ENCODE data around the gene BDKRB1.

BDKRB1 gene

DNA sequence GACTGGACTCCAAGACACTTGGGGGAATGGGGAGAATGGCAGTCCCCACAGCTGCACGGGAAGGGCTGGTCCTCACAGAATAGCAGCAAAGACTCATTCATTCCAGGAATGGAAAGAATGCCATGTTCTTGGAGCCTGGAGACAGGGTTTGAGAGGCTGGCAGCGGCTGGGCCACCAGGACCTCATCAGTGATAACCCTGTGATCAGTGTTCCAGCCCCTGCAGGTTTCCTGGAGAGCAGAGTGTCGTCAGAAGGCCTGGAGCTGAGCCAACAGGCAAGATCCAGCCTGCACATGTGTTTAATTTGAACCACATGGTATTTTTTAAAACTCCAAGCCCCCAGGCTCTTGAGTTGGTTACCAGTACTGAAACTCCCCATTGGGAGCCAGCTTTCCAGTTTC lies 11.3 kb downstream of the BDKRB1 start:
- Histone ChIP-seq H3K4me1 (ENCODE audit: control insufficient read depth, insufficient read depth, low read length) (peaks cover 16% of the 10 kb centered on the region), H3K27me3 (ENCODE audit: control insufficient read depth, insufficient read depth, low read length) (no peaks in the 10 kb centered on the region), H3K9ac (ENCODE audit: low read length) (no peak overlapping the region), H3K27ac (ENCODE audit: low read depth, low read length) (no peak overlapping the region), H3K4me3 (ENCODE audit: low read length) (no peak overlapping the region), H3K36me3 (ENCODE audit: control insufficient read depth, insufficient read depth, low read length) (no peaks in the 10 kb centered on the region)

DNA sequence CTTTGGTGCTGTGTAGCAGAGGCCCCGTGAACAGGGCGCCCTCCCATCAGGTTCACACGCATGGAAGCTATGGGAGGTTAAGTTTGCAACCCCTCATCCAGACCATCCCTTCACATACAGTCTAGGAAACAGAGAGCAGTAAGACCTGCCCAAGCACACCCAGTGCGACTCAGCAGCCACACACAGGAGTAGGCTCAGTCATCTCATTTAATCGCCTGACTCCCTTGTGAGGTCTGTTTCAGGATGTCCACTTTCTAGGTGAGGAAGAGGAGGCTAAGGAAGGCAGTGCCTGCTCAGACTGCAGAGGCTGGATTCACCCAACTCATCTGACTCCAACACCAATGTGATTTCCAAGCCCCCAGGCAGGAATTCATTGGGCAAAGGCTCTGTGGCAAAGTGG lies 11.9 kb downstream of the BDKRB1 start:
- H3K27me3 ChIP-seq (ENCODE audit: control insufficient read depth, insufficient read depth, low read length): no peaks in the 10 kb centered on the region
- no peaks in the 10 kb centered on the region for H3K36me3 ChIP-seq (ENCODE audit: control insufficient read depth, insufficient read depth, low read length)
- no peak overlapping the region for H3K27ac ChIP-seq (ENCODE audit: low read depth, low read length)
- no peak overlapping the region for H3K9ac ChIP-seq (ENCODE audit: low read length)
- H3K4me3 ChIP-seq (ENCODE audit: low read length): no peak overlapping the region
- H3K4me1 ChIP-seq (ENCODE audit: control insufficient read depth, insufficient read depth, low read length): peaks cover 16% of the 10 kb centered on the region

DNA sequence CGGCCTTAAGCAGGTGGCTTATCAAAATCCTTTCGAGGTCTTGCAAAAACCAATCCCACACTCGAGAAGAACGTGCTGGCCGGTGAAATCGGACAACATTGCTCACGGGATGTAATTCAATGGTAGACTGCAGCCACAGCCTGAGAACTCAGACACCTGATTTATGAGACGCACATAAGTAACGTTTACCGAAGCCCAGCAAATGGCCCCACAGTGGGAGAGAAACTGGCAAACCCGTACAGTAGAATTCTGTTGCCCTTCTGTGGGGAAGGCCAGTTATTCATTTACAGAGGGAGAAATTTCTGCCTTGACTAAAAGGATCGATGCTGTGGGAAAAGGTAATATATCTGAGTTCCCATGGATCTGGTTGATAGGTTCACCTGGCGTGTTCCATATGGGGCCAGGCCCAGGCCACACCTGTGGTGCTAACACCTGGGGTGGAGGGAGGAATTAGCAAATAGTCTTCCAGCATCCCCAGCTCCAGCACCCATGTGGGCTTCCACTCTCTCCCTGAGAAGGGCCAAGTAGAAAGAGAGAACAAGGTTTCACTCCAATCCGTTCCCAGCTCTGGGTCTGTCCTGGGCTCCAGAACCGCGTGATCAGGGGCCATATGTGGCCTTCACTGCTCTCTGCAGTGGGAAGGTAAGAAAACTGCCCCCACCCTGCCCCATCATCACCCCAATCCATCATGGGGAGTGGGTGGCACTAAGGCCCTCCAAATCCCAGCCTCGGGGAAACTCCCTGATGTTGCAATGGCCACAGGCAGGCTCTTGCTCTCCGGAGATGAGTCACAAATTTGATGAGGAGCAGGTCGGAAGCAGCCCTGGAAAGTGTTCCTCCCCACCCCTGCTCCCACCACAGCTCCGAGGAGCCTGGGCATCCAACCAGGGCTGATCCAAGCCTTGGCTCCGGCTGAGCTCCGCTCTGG lies 12.7 kb downstream of the BDKRB1 start:
- Histone ChIP-seq H3K36me3 (ENCODE audit: control insufficient read depth, insufficient read depth, low read length) (no peaks in the 10 kb centered on the region), H3K27me3 (ENCODE audit: control insufficient read depth, insufficient read depth, low read length) (no peaks in the 10 kb centered on the region), H3K27ac (ENCODE audit: low read depth, low read length) (peak overlapping the region; percentile 74), H3K9ac (ENCODE audit: low read length) (no peak overlapping the region), H3K4me3 (ENCODE audit: low read length) (no peak overlapping the region), H3K4me1 (ENCODE audit: control insufficient read depth, insufficient read depth, low read length) (peaks cover 16% of the 10 kb centered on the region)

GRCh38 chr14:96269359-96269710 lies 13.3 kb downstream of the BDKRB1 start:
- Histone ChIP-seq H3K27ac (ENCODE audit: low read depth, low read length) (peak overlapping the region; percentile 4), H3K4me1 (ENCODE audit: control insufficient read depth, insufficient read depth, low read length) (peaks cover 16% of the 10 kb centered on the region), H3K36me3 (ENCODE audit: control insufficient read depth, insufficient read depth, low read length) (no peaks in the 10 kb centered on the region), H3K27me3 (ENCODE audit: control insufficient read depth, insufficient read depth, low read length) (no peaks in the 10 kb centered on the region), H3K9ac (ENCODE audit: low read length) (no peak overlapping the region), H3K4me3 (ENCODE audit: low read length) (no peak overlapping the region)

DNA sequence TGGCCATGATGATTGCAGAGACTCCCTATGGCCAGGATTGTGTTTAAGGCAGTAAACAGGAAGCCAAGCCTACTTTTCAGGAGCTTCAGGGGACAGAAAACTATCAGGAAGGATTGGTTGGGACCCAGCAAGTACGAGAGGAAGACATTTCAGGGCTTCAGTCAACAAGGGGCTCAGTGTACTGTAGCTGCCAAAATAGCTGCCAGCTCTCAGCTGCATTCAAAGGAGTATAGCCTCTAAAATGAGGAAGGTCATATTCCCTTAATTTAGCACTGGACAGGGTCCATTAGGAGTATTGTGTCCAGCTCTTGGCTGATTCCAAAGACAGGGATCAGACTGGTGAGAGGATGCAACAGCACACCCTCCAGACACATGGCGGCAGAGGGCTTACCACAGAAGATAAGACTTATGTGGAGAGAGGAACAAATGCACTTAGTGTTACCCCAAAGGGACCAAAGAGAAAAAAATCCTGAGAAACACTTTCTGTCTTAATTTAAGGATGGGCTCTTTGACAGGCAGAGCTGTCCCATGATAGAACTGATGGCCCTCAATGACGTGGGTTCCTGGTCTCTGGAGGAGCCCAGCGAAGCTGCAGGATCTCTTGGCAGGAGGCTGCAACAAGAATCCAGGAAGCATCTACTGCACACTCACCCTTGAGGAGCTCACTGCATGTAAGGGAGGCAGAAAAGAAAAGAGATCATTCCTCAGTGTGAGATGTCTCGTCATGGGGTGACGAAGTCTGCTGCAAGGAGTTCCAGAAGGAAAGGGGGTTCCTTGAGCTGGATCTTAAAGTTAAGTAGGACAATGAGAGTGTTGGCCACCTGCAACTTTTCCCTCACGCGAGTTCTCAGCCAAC lies 14.8 kb downstream of the BDKRB1 start:
- no peak overlapping the region for H3K9ac ChIP-seq (ENCODE audit: low read length)
- H3K4me1 ChIP-seq (ENCODE audit: control insufficient read depth, insufficient read depth, low read length): peaks cover 22% of the 10 kb centered on the region
- H3K27me3 ChIP-seq (ENCODE audit: control insufficient read depth, insufficient read depth, low read length): no peaks in the 10 kb centered on the region
- H3K4me3 ChIP-seq (ENCODE audit: low read length): no peak overlapping the region
- no peak overlapping the region for H3K27ac ChIP-seq (ENCODE audit: low read depth, low read length)
- no peaks in the 10 kb centered on the region for H3K36me3 ChIP-seq (ENCODE audit: control insufficient read depth, insufficient read depth, low read length)

DNA sequence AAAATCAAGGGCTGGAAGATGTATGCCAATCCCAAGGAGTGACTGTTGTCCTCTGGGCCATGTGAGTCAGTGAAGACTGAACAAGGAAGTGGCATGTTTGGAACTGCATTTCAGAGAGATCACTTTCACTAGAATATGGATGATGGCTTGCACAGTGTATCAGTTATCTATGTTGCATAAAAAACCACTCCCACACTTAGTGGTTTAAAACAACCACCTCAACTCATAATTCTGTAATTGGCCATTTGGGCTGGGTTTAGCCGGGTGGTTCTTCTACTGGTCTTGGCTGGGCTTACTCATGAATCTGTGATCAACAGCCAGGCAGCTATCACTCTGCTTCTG lies 15.4 kb downstream of the BDKRB1 start:
- Histone ChIP-seq H3K4me3 (ENCODE audit: low read length) (no peak overlapping the region), H3K27ac (ENCODE audit: low read depth, low read length) (no peak overlapping the region), H3K9ac (ENCODE audit: low read length) (no peak overlapping the region), H3K27me3 (ENCODE audit: control insufficient read depth, insufficient read depth, low read length) (no peaks in the 10 kb centered on the region), H3K4me1 (ENCODE audit: control insufficient read depth, insufficient read depth, low read length) (peaks cover 24% of the 10 kb centered on the region), H3K36me3 (ENCODE audit: control insufficient read depth, insufficient read depth, low read length) (no peaks in the 10 kb centered on the region)

DNA sequence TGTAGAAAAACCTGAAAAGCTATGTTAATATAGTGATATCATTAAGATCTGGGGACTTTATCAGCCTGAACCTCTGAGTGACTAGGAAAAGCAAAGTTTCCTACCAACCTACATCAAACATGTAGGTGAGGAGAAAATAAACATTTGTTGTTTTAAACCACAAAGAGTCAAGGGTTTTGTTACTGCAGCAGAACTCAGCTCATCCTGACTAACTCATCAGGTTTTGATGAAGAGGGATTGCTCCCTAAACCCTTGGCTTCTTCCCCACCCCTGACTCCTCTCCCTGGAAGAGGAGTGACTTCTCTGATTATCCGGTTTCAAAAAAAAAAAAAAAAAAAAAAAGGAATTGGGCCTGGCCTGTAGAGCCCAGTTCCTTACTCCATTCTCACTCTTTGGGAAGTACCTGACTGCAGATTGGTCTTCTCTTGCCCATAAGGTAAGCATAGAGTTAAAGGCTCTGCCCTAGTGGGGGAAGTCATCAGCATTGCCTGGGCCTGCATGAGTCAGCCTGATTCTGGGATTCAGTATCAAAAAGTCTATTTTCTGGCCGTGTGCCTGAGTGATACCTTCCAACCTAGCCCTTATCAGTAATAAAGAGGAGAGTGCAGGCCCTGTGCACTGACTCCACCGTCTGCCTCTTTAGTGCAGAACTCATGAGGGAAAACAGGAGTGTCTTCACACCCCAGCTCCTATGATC lies 16.9 kb downstream of the BDKRB1 start:
- no peak overlapping the region for H3K27ac ChIP-seq (ENCODE audit: low read depth, low read length)
- no peak overlapping the region for H3K9ac ChIP-seq (ENCODE audit: low read length)
- H3K4me3 ChIP-seq (ENCODE audit: low read length): no peak overlapping the region
- H3K27me3 ChIP-seq (ENCODE audit: control insufficient read depth, insufficient read depth, low read length): no peaks in the 10 kb centered on the region
- no peaks in the 10 kb centered on the region for H3K36me3 ChIP-seq (ENCODE audit: control insufficient read depth, insufficient read depth, low read length)
- peaks cover 24% of the 10 kb centered on the region for H3K4me1 ChIP-seq (ENCODE audit: control insufficient read depth, insufficient read depth, low read length)

DNA sequence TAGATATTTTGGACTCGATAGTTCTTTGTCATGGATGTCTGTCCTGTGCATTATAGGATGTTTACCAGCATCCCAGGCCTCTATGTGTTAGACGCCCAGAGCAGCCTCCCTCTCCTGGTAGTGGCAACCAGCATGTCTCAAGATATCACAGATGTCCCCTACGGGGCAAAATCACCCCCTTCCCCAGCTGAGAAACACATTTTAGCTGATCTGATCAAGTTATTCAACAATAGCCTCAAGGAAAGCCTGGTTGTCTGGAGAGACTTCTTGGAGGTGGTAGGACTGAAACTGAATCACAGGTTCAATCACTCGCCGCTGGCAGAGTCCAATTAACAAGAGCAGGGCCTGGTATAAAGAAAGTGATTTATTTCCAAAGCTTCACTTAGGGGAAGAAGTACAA lies 17.6 kb downstream of the BDKRB1 start:
- no peak overlapping the region for H3K27ac ChIP-seq (ENCODE audit: low read depth, low read length)
- H3K36me3 ChIP-seq (ENCODE audit: control insufficient read depth, insufficient read depth, low read length): no peaks in the 10 kb centered on the region
- H3K27me3 ChIP-seq (ENCODE audit: control insufficient read depth, insufficient read depth, low read length): no peaks in the 10 kb centered on the region
- peaks cover 18% of the 10 kb centered on the region for H3K4me1 ChIP-seq (ENCODE audit: control insufficient read depth, insufficient read depth, low read length)
- no peak overlapping the region for H3K4me3 ChIP-seq (ENCODE audit: low read length)
- no peak overlapping the region for H3K9ac ChIP-seq (ENCODE audit: low read length)

GRCh38 chr14:96274122-96274521 lies 18.1 kb downstream of the BDKRB1 start:
- Histone ChIP-seq H3K27me3 (ENCODE audit: control insufficient read depth, insufficient read depth, low read length) (no peaks in the 10 kb centered on the region), H3K36me3 (ENCODE audit: control insufficient read depth, insufficient read depth, low read length) (no peaks in the 10 kb centered on the region), H3K4me3 (ENCODE audit: low read length) (no peak overlapping the region), H3K27ac (ENCODE audit: low read depth, low read length) (no peak overlapping the region), H3K4me1 (ENCODE audit: control insufficient read depth, insufficient read depth, low read length) (peaks cover 15% of the 10 kb centered on the region), H3K9ac (ENCODE audit: low read length) (no peak overlapping the region)

GRCh38 chr14:96274543-96274942 lies 18.5 kb downstream of the BDKRB1 start:
- no peaks in the 10 kb centered on the region for H3K36me3 ChIP-seq (ENCODE audit: control insufficient read depth, insufficient read depth, low read length)
- no peak overlapping the region for H3K9ac ChIP-seq (ENCODE audit: low read length)
- no peaks in the 10 kb centered on the region for H3K27me3 ChIP-seq (ENCODE audit: control insufficient read depth, insufficient read depth, low read length)
- no peak overlapping the region for H3K27ac ChIP-seq (ENCODE audit: low read depth, low read length)
- H3K4me1 ChIP-seq (ENCODE audit: control insufficient read depth, insufficient read depth, low read length): peaks cover 10% of the 10 kb centered on the region
- H3K4me3 ChIP-seq (ENCODE audit: low read length): no peak overlapping the region

GRCh38 chr14:96275177-96276112 lies 19.4 kb downstream of the BDKRB1 start:
- no peaks in the 10 kb centered on the region for H3K27me3 ChIP-seq (ENCODE audit: control insufficient read depth, insufficient read depth, low read length)
- H3K4me1 ChIP-seq (ENCODE audit: control insufficient read depth, insufficient read depth, low read length): peaks cover 8% of the 10 kb centered on the region
- no peak overlapping the region for H3K9ac ChIP-seq (ENCODE audit: low read length)
- H3K27ac ChIP-seq (ENCODE audit: low read depth, low read length): no peak overlapping the region
- H3K4me3 ChIP-seq (ENCODE audit: low read length): no peak overlapping the region
- H3K36me3 ChIP-seq (ENCODE audit: control insufficient read depth, insufficient read depth, low read length): no peaks in the 10 kb centered on the region
